GM10847 (cell line): Measurements from ENCODE around the gene ADAM21.

Experiments used
- POLR2A ChIP-seq: IDR thresholded peaks from 2 replicates; pipeline ENCODE4 v1.6.1; 2011; ENCODE audit not compliant: insufficient read length; ENCODE audit errors: extremely low read depth

The ADAM21 gene

GRCh38 chr14:70451874-70452273, at the start of gene ADAM21:
ADAM21 (plus strand) TSS chr14:70452174; CDS start chr14:70457500, 5,326 bp downstream.
- no peak for TF ChIP-seq POLR2A

GRCh38 chr14:70407621-70408020, 44.4 kb upstream of the ADAM21 start:
- no peak for TF ChIP-seq POLR2A

- TF ChIP-seq POLR2A: no peak
These were observed 36.2 kb upstream of the ADAM21 start for GRCh38 chr14:70415788-70416187.

GRCh38 chr14:70416338-70416724, 35.6 kb upstream of the ADAM21 start:
- no peak for TF ChIP-seq POLR2A

DNA sequence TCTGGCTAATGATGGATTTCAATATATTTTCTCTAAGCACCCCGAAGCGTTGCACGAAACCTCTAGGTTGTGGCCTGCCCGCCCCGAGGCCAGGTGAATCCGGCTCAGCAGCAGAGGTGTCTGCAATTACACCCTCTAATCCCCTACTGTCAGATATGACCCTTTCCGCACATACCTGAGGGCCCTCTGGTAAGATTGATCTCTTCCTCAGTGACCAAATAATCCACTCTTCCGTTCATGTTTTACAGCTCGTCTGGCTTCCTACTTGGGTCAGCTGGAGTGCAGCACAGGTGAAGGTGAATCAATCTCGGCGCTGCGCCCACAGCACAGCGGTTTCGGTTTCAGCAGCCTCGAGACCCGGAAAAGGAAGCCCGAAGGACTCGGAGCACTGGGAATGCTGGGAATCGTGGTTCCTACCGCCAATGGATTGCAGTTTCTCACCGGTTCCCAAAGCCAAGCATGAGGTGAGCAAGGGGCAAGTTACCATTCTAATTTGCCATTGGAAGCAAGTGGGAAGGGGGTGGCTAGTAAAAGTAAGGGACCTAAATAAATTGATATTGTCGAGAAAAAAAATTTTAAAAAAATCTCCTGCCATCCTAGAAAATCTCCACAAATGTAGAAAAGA, 35.1 kb upstream of the ADAM21 start, which contains the start of gene SYNJ2BP:
Gene SYNJ2BP (minus strand): TSS at position 366 of the 625 bp plus-strand sequence. CDS start 127 bp downstream, at position 239.
- TF ChIP-seq POLR2A: no peak

- TF ChIP-seq POLR2A: no peak
These were observed 29.4 kb upstream of the ADAM21 start for GRCh38 chr14:70422538-70422937.

DNA sequence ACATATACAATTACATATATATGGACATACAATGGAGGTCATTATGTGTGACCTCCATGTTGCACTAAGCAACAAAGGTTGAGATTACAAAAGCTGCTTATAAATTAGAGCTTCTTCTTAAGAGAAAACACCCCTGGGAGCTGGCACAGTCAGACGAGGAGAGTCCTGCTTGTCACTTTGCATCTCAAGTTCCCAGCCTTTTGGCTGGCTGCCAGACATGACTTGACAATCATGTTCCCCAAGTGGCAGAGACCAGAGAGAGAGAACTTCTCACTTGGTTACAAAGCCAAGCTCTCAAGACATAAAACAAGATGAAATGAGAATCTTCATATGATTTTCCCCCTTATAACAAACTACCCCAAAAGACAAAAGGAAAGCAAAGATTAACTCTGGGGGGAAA, 26.6 kb upstream of the ADAM21 start:
- TF ChIP-seq POLR2A: no peak

DNA sequence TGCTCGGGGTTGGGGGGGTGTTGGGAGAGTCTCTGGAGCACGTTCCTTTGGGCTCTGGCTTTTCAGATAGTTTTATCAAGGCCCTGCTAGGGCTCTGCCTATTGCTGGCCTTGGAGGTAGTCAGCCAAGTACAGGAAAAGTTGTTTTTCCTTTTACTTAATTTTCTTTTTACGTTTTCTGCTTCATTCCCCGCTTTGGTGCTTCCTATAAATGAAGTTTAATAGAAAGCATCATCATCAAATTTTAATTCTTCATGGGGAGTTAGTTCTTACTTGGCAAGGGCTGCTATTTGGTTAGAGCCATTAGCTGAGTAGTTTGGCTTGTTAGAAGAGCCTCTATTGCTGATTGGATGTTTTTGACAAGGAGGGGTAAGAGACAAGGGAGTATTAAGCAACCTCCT, 15.1 kb upstream of the ADAM21 start:
- no peak for TF ChIP-seq POLR2A

- no peak for TF ChIP-seq POLR2A
These were observed 10.3 kb upstream of the ADAM21 start for GRCh38 chr14:70441641-70442040.

DNA sequence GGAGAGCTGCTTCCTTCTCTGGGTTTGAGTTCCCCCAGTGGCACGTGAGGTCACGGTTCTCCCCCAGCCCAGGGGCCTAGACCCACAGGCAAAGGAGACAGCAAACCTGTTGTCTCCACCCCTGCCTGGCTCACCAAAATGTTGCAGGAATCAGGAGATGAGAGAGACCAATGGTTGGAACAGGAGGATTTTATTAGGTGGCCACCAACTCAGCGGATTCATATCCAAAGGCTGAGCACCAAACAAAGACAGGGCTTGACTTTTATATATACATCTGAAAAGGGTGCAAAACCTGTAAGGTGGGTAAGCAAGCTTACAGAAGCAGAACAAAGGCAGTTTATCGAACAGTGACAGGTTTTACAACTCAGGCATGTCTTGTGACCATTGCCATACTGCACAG, 9.2 kb upstream of the ADAM21 start:
- TF ChIP-seq POLR2A: no peak

DNA sequence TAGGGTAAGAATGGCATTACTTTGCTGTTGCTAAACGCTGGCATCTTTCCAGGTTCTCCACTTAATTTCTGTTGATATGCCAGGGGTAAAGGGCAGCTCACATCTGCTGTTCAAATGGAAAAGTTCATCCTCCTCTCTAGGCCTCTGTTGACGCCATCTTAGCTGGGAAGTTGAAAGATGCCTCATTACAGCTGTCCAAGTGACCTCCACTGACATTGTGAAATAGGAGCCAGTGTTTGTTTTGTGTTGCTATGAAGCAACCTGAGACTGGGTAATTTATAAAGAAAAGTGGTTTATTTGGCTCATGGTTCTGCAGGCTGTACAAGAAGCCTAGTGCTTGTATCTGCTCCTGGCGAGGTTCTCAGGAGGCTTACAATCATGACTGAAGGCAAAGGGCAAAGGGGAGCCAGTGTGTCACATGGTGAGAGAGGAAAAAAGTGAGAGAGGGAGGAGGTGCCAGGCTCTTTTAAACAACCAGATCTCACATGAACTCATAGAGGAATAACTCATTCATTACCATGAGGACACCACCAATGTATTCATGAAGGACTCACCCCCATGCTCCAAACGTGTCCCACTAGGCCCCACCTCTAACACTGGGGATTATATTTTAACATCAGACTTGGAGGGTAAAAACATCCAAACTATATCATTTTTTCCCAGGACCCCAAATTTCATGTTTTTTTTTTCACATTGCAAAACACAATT, 3.2 kb upstream of the ADAM21 start:
- TF ChIP-seq POLR2A: no peak

- no peak for TF ChIP-seq POLR2A
These were observed 2.8 kb downstream of the ADAM21 start for GRCh38 chr14:70454731-70455130.

DNA sequence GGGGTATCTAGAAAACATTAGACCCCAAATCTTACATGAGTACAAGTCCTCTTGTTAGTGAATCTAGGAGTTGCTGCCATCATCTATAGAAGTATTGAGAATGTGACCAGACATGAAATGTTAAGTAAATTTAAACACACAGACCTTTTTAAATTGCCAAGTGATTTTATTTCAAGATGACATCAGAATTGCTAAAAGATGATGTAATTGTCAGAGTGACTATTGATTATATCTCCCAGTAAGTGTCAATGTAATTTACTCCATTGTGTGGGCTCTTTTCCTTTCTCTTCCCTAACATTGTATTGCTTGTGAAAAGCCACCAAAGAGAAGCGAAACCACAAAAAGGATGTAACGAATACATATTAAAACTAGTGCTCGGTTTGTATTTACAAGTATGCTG, 16.8 kb downstream of the ADAM21 start:
- no peak for TF ChIP-seq POLR2A

- TF ChIP-seq POLR2A: no peak
These were observed 20.5 kb downstream of the ADAM21 start for GRCh38 chr14:70472253-70473159.

- TF ChIP-seq POLR2A: no peak
These were observed 21.9 kb downstream of the ADAM21 start for GRCh38 chr14:70473825-70474224.
